Measurements from ENCODE around the gene C9orf152. TPM values are rescaled to one million over a fixed set of nuclear protein-coding genes. Genes with fewer than 3 reads are reported as not detected.
A peak's percentile ranks its signal among the peaks of the same experiment; 100 is the strongest.

C9orf152 gene
- total and polyA plus RNA-seq, 12 donors, result 0.13 TPM; not detected in 11

DNA sequence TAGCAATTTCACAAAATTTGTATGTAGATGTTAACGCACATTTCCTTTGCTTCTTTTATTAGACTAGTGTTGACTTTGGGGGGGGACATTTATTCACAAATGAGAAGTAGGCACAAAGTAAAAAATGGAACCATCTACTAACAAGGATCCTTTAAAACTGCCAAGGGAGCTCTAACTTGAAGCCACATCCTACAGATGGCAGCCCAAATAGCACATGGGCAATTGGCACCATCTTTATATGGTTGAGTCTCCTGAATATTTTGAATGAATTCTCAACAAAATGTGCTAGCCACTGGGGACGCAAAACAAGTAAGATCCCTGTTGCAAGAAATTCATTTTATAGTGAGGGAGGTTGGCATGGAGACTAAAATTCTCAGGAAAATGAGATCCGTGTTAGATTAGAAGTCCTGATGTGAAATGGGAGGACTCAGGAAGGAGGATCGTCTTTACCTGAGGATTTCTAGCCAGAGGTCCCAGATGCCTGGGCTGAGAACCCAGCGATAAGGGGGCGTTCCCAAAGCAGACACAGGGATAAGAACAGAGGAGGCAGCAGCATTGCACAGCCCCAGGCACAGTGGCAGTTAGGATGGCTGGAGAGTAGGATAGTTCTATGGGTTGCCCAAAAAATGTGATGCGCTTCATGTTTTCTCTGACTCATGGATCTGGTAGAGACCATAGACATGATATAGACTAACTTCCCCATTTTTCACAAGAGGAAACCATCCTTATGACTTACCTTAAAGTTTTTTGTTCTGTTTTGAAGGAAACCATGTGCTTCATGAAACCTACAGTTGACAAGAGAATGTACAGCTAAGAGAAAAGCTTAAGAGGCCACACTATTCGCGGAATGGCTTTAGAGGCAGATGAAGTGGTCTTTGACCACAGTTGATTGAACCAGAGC, 37.4 kb downstream of the C9orf152 start:
- TF ChIP-seq CTCF (IDR thresholded peaks at IDR 0.05) (no peak), POLR2A (IDR thresholded peaks at IDR 0.05) (no peak)
- H3K27me3 ChIP-seq, result no peaks in the 10 kb centered on the region
- no peaks in the 10 kb centered on the region for H3K36me3 ChIP-seq (replicated peaks in 1 of 2)
- intact Hi-C loops (cut with DNase I), result no loop called here
- no peaks in the 10 kb centered on the region for H3K9me3 ChIP-seq (replicated peaks in 1 of 3)
- no peaks in the 10 kb centered on the region for H3K4me1 ChIP-seq (replicated peaks in 1 of 2)
- DNase-seq, result peak in 1 of 7 donors; percentile 42
- no peak overlapping the region for H3K4me3 ChIP-seq
- H3K27ac ChIP-seq, result no peak overlapping the region
- 79 to 89% (median 86%) methylated on average over 9 of the region's 9 CpGs for WGBS, 4 donors

DNA sequence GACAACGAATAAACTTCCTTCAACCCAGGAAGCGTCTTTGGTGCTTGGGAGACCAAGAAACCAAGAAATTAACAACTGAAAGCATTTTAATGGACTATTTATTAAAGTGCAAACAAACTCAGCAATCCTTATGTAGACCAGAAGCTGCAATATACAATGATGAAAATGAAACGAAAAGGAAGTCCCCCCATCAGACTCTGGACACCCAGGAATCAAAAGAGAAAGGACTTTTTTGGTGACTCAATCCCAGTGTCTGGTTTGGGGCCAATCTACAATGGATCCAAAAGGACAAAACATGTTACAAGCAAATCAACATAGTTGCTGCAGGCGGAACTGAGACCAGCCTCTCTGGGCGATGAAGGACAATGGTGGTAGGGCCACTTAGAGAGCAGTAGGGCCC, 39.5 kb downstream of the C9orf152 start:
- H3K27me3 ChIP-seq, result no peaks in the 10 kb centered on the region
- peak in 1 of 7 donors; percentile 18 for DNase-seq
- H3K9me3 ChIP-seq (replicated peaks in 1 of 3), result no peaks in the 10 kb centered on the region
- no peak overlapping the region for H3K4me3 ChIP-seq
- H3K27ac ChIP-seq, result no peak overlapping the region
- H3K4me1 ChIP-seq (replicated peaks in 1 of 2), result no peaks in the 10 kb centered on the region
- intact Hi-C loops (cut with DNase I), result no loop called here
- TF ChIP-seq POLR2A (IDR thresholded peaks at IDR 0.05) (no peak), CTCF (IDR thresholded peaks at IDR 0.05) (no peak)
- 70 to 84% (median 79%) methylated on average over 5 of the region's 5 CpGs for WGBS, 4 donors
- no peaks in the 10 kb centered on the region for H3K36me3 ChIP-seq (replicated peaks in 1 of 2)

DNA sequence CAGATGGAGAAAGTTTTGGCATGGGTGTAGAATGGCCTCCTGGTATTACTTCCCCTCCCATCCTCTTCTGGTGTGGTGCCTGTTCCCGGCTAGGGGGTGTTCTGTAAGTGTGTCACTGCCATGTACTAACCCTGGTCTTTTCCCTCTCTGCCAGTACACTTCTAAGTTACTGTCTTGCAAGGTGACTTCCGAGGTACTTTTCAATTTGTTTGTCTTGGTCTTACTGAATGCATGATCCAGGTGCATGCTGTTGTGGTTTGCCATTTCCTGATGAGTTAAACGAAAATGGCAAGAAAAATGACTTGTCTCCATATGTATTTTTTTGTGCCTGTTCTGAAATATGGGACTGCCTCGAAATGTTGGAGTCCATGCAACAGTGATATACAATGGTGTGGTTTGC, 46.0 kb downstream of the C9orf152 start:
- no peaks in the 10 kb centered on the region for H3K4me1 ChIP-seq (replicated peaks in 1 of 2)
- H3K36me3 ChIP-seq (replicated peaks in 1 of 2), result no peaks in the 10 kb centered on the region
- 70 to 88% (median 78%) methylated on average over 4 of the region's 4 CpGs for WGBS, 4 donors
- no peaks in the 10 kb centered on the region for H3K27me3 ChIP-seq
- intact Hi-C loops (cut with DNase I), result no loop called here
- no peak for TF ChIP-seq POLR2A (IDR thresholded peaks at IDR 0.05)
- no peak for TF ChIP-seq CTCF (IDR thresholded peaks at IDR 0.05)
- H3K4me3 ChIP-seq, result no peak overlapping the region
- no peak overlapping the region for H3K27ac ChIP-seq
- no peaks in the 10 kb centered on the region for H3K9me3 ChIP-seq (replicated peaks in 1 of 3)
- no peak for DNase-seq

- H3K4me1 ChIP-seq (replicated peaks in 1 of 2), result peaks cover 0 to 5% of the 10 kb centered on the region in 2 donors
- intact Hi-C loops (cut with DNase I), result no loop called here
- no peaks in the 10 kb centered on the region for H3K27me3 ChIP-seq
- WGBS, 4 donors, result 87 to 92% (median 91%) methylated on average over 7 of the region's 7 CpGs
- peak in 1 of 7 donors; percentile 17 for DNase-seq
- H3K27ac ChIP-seq, result no peak overlapping the region
- H3K36me3 ChIP-seq (replicated peaks in 1 of 2), result no peaks in the 10 kb centered on the region
- no peaks in the 10 kb centered on the region for H3K9me3 ChIP-seq (replicated peaks in 1 of 3)
- TF ChIP-seq POLR2A (IDR thresholded peaks at IDR 0.05), result no peak
- TF ChIP-seq CTCF (IDR thresholded peaks at IDR 0.05), result no peak
- no peak overlapping the region for H3K4me3 ChIP-seq
Measured at GRCh38 chr9:110160685-110161084, 47.3 kb downstream of the C9orf152 start.

Data from adrenal gland (tissue), 12 donors.